CD14-positive monocyte (primary cell): ENCODE results near the gene ZNF385A. TPM values are rescaled to one million over a fixed set of nuclear protein-coding genes. Genes with fewer than 3 reads are reported as not detected.

Source experiments
- DNase-seq, 3 donors: peaks; one replicate each; pipeline ENCODE4 v3.0.0-alpha.2; 2011 to 2022
- H2AFZ ChIP-seq: 2 replicates; pipeline ENCODE4 v1.6.0; 2012; ENCODE audit warnings: mild to moderate bottlenecking, low read depth, low read length, inconsistent platforms; ENCODE audit not compliant: insufficient read depth, poor library complexity, severe bottlenecking
- H3K27ac ChIP-seq, 2 donors: 1 replicate in 1 of 2; 2 replicates in 1 of 2; pipeline ENCODE4 v1.5.1; 2012 to 2013; ENCODE audit warnings: low read length in 2 of 2, control low read depth in 1 of 2, inconsistent platforms in 1 of 2, low read depth in 1 of 2, mild to moderate bottlenecking in 1 of 2
- H3K27me3 ChIP-seq, 2 donors: one replicate each; pipeline versions ENCODE4 v1.6.0 to v1.6.1; 2011 to 2013; ENCODE audit warnings: low read length in 2 of 2; ENCODE audit not compliant: control insufficient read depth in 2 of 2, insufficient read depth in 2 of 2
- H3K36me3 ChIP-seq, 2 donors: replicated peaks in 1 of 2; 1 replicate in 1 of 2; 2 replicates in 1 of 2; pipeline versions ENCODE4 v1.5.1 to v1.6.1; 2012 to 2013; ENCODE audit warnings: low read length in 2 of 2, control low read depth in 1 of 2, inconsistent platforms in 1 of 2, mild to moderate bottlenecking in 1 of 2; ENCODE audit not compliant: insufficient read depth in 2 of 2, control insufficient read depth in 1 of 2
- H3K4me1 ChIP-seq, 2 donors: 1 replicate in 1 of 2; 2 replicates in 1 of 2; pipeline versions ENCODE4 v1.5.1 to v1.6.1; 2012 to 2013; ENCODE audit warnings: low read length in 2 of 2, control low read depth in 1 of 2, inconsistent platforms in 1 of 2, mild to moderate bottlenecking in 1 of 2, moderate library complexity in 1 of 2; ENCODE audit not compliant: insufficient read depth in 2 of 2, control insufficient read depth in 1 of 2
- H3K4me2 ChIP-seq: replicated peaks from 2 replicates; pipeline ENCODE3; 2012; ENCODE audit warnings: low read length, moderate library complexity, mild to moderate bottlenecking; ENCODE audit not compliant: poor library complexity, severe bottlenecking; ENCODE audit errors: extremely low read depth
- H3K4me3 ChIP-seq, 3 experiments: fragments of 200-600 bp in 1 of 3; sonication (generic) in 1 of 3; replicated peaks in 1 of 3; 1 replicate in 2 of 3; 2 replicates in 1 of 3; pipeline ENCODE4 v1.5.1; 2011 to 2013; ENCODE audit warnings: low read length in 3 of 3, mild to moderate bottlenecking in 3 of 3, control low read depth in 2 of 3, low read depth in 2 of 3, inconsistent platforms in 1 of 3, moderate library complexity in 1 of 3
- H3K79me2 ChIP-seq: 2 replicates; pipeline ENCODE4 v1.6.0; 2012; ENCODE audit warnings: mild to moderate bottlenecking, control low read depth, inconsistent platforms, low read length, moderate library complexity; ENCODE audit not compliant: insufficient read depth
- H3K9ac ChIP-seq: 2 replicates; pipeline ENCODE4 v1.6.0; 2017; ENCODE audit warnings: low read length, mild to moderate bottlenecking; ENCODE audit not compliant: insufficient read depth, poor library complexity, severe bottlenecking
- H3K9me3 ChIP-seq, 2 donors: replicated peaks in 1 of 2; 1 replicate in 1 of 2; 2 replicates in 1 of 2; pipeline versions ENCODE4 v1.5.1 to v1.6.1; 2012 to 2013; ENCODE audit warnings: low read length in 2 of 2, control low read depth in 1 of 2; ENCODE audit not compliant: control insufficient read depth in 1 of 2, insufficient read depth in 1 of 2
- H4K20me1 ChIP-seq: 2 replicates; pipeline ENCODE4 v1.6.0; 2012; ENCODE audit warnings: mild to moderate bottlenecking, low read length, control low read depth, moderate library complexity; ENCODE audit not compliant: insufficient read depth
- H3K27ac Mint-ChIP-seq, 7 donors: one replicate each; pipeline ENCODE4 v1.8.0; 2020; ENCODE audit warnings: mild to moderate bottlenecking in 7 of 7, mixed read lengths in 7 of 7, moderate library complexity in 6 of 7, inconsistent platforms in 2 of 7
- H3K27me3 Mint-ChIP-seq, 3 donors: one replicate each; pipeline ENCODE4 v1.8.0; 2021 to 2022; ENCODE audit warnings: low read depth in 3 of 3, mild to moderate bottlenecking in 3 of 3, mixed read lengths in 3 of 3, moderate library complexity in 3 of 3, inconsistent platforms in 1 of 3
- H3K36me3 Mint-ChIP-seq, 2 donors: one replicate each; pipeline ENCODE4 v1.8.0; 2020; ENCODE audit warnings: mixed read lengths in 2 of 2, inconsistent platforms in 1 of 2, mild to moderate bottlenecking in 1 of 2
- H3K4me1 Mint-ChIP-seq: one replicate; pipeline ENCODE4 v1.8.0; 2020; ENCODE audit warnings: mild to moderate bottlenecking, mixed read lengths
- H3K4me3 Mint-ChIP-seq, 2 donors: one replicate each; pipeline ENCODE4 v1.8.0; 2020; ENCODE audit warnings: mild to moderate bottlenecking in 2 of 2, mixed read lengths in 2 of 2, moderate library complexity in 1 of 2
- H3K9me3 Mint-ChIP-seq, 7 donors: one replicate each; pipeline ENCODE4 v1.8.0; 2020 to 2022; ENCODE audit warnings: mixed read lengths in 7 of 7, mild to moderate bottlenecking in 6 of 7, moderate library complexity in 6 of 7, inconsistent platforms in 2 of 7
- WGBS: methylation state at CpG from one replicate; pipeline ENCODE4 v1.1.5; 2013; ENCODE audit warnings: missing lambda C conversion rate; ENCODE audit not compliant: insufficient coverage; 5-methylcytosine and 5-hydroxymethylcytosine counted together
- intact Hi-C, 2 donors: fragments of 100-400 bp; cut with micrococcal nuclease; formaldehyde crosslinking; loops; one replicate each; pipeline versions ENCODE4 v1.15.0 to v1.15.1; 2023
- polyA plus RNA-seq, 3 donors: library from polyadenylated mRNA; depleted of rRNA in 1 of 3; unstranded in 2 of 3; stranded (reverse) in 1 of 3; fragments of 300-500 nt in 2 of 3; fragments of >200 nt in 1 of 3; fragmentation: Illumina TruSeq in 2 of 3; gene quantifications; 1 replicate in 2 of 3; 2 replicates in 1 of 3; pipeline ENCODE4 v1.2.3, GENCODE V29; 2012 to 2021
- TF ChIP-seq, protein P1 (sequence below): fragments of 200-600 bp; IDR thresholded peaks from one replicate; pipeline ENCODE4 v1.8.0; 2022; ENCODE audit warnings: antibody characterized with exemption, mild to moderate bottlenecking

The ZNF385A gene
- polyA plus RNA-seq, 3 donors = 53.9 to 97.6 (median 78.3) TPM

- TF ChIP-seq, protein P1, sequence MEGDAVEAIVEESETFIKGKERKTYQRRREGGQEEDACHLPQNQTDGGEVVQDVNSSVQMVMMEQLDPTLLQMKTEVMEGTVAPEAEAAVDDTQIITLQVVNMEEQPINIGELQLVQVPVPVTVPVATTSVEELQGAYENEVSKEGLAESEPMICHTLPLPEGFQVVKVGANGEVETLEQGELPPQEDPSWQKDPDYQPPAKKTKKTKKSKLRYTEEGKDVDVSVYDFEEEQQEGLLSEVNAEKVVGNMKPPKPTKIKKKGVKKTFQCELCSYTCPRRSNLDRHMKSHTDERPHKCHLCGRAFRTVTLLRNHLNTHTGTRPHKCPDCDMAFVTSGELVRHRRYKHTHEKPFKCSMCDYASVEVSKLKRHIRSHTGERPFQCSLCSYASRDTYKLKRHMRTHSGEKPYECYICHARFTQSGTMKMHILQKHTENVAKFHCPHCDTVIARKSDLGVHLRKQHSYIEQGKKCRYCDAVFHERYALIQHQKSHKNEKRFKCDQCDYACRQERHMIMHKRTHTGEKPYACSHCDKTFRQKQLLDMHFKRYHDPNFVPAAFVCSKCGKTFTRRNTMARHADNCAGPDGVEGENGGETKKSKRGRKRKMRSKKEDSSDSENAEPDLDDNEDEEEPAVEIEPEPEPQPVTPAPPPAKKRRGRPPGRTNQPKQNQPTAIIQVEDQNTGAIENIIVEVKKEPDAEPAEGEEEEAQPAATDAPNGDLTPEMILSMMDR = no peak
- peak overlapping the region; percentile 94 for H3K9ac ChIP-seq
- 0% methylated on average over 2 of the region's 3 CpGs for WGBS
- no peaks in the 10 kb centered on the region for H3K9me3 ChIP-seq
- Mint-ChIP-seq H3K27me3 (peaks cover 0 to 7% (median 2%) of the 10 kb centered on the region in 3 donors), H3K4me3 (peak overlapping the region; percentile 90 to 96), H3K4me1 (peaks cover 88% of the 10 kb centered on the region), H3K9me3 (peaks cover 0 to 2% (median 0%) of the 10 kb centered on the region in 7 donors), H3K36me3 (peaks cover 41 to 46% of the 10 kb centered on the region in 2 donors), H3K27ac (peak overlapping the region; percentile 100)
- H3K27me3 ChIP-seq = no peaks in the 10 kb centered on the region
- H3K4me3 ChIP-seq = peak overlapping the region; percentile 75 to 89 (median 82)
- H3K27ac ChIP-seq = peak overlapping the region; percentile 97 to 99
- peaks cover 35% of the 10 kb centered on the region for H4K20me1 ChIP-seq
- H3K4me1 ChIP-seq = peaks cover 88 to 92% of the 10 kb centered on the region in 2 donors
- H3K79me2 ChIP-seq = peaks cover 67% of the 10 kb centered on the region
- peak; percentile 98 to 99 (median 99) for DNase-seq
- no peak overlapping the region for H2AFZ ChIP-seq
- peaks cover 14 to 22% of the 10 kb centered on the region in 2 donors for H3K36me3 ChIP-seq
- intact Hi-C loops = loop anchor here in 1 of 2 donors (1.0 kb wide), 1 partner anchor 10 kb away; no protein-coding TSS in a partner anchor
- peak overlapping the region; percentile 87 for H3K4me2 ChIP-seq
Measured at GRCh38 chr12:54383041-54383609, 1.4 kb downstream of the ZNF385A start.

DNA sequence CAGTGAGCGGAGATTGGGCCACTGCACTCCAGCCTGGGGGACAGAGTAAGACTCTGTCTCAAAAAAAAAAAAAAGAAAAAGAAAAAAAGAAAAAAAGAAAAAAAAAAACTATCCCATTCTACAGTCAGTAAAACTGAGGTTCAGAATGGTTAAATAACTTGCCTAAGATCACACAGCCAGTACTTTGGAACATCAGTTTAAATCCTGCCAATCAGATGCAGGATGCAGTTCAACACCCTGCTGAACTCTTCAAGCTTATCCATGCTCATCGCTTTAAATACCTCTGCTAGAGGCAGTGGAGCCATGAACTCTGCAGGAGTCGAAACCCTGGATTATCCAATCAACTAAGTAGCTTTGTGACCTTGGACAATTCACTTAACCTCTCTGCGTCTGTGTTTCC, 3.4 kb downstream of the ZNF385A start:
- H4K20me1 ChIP-seq = peaks cover 54% of the 10 kb centered on the region
- H3K4me2 ChIP-seq = no peak overlapping the region
- peak overlapping the region; percentile 57 to 100 (median 100) for H3K27ac Mint-ChIP-seq
- H3K79me2 ChIP-seq = peaks cover 78% of the 10 kb centered on the region
- no peak for DNase-seq
- peaks cover 34 to 35% of the 10 kb centered on the region in 2 donors for H3K36me3 ChIP-seq
- WGBS = 100% methylated on average over 2 of the region's 4 CpGs
- H3K36me3 Mint-ChIP-seq = peaks cover 61 to 66% of the 10 kb centered on the region in 2 donors
- H3K27me3 Mint-ChIP-seq = peaks cover 0 to 2% (median under 1%) of the 10 kb centered on the region in 3 donors
- H3K4me1 ChIP-seq = peaks cover 68 to 77% of the 10 kb centered on the region in 2 donors
- peaks cover 79% of the 10 kb centered on the region for H3K4me1 Mint-ChIP-seq
- H3K27me3 ChIP-seq = no peaks in the 10 kb centered on the region
- H3K9ac ChIP-seq = no peak overlapping the region
- no peak overlapping the region for H2AFZ ChIP-seq
- H3K4me3 Mint-ChIP-seq = no peak overlapping the region
- no peaks in the 10 kb centered on the region for H3K9me3 ChIP-seq
- TF ChIP-seq, protein P1 = no peak
- intact Hi-C loops = no loop called here
- no peak overlapping the region for H3K4me3 ChIP-seq
- peak overlapping the region in 1 of 2 donors; percentile 97 for H3K27ac ChIP-seq
- peaks cover 0 to 2% (median 0%) of the 10 kb centered on the region in 7 donors for H3K9me3 Mint-ChIP-seq
